ENCODE measurements around the gene KRT6A.

DNA sequence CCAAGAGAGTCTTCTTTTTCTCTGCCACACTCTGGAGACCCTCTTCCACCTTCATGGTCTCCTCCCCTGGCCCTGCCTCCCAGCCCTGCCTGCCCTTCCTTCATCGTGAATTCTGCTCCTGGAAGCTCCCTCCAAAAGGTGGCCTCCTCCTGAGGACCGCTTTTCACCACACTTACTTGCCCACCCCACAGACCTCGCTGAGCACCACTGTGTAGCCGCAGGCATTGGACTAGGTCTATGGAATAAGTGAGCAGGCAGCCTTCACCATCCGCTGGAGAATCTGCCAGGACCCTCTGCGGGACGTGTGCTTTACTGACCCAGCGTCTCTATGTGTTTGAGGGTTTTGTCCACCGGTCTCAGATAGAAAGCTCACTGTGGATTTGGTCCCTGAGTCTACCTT lies 36.8 kb upstream of the KRT6A start:
- TF ChIP-seq, protein P1, sequence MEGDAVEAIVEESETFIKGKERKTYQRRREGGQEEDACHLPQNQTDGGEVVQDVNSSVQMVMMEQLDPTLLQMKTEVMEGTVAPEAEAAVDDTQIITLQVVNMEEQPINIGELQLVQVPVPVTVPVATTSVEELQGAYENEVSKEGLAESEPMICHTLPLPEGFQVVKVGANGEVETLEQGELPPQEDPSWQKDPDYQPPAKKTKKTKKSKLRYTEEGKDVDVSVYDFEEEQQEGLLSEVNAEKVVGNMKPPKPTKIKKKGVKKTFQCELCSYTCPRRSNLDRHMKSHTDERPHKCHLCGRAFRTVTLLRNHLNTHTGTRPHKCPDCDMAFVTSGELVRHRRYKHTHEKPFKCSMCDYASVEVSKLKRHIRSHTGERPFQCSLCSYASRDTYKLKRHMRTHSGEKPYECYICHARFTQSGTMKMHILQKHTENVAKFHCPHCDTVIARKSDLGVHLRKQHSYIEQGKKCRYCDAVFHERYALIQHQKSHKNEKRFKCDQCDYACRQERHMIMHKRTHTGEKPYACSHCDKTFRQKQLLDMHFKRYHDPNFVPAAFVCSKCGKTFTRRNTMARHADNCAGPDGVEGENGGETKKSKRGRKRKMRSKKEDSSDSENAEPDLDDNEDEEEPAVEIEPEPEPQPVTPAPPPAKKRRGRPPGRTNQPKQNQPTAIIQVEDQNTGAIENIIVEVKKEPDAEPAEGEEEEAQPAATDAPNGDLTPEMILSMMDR (IDR thresholded peaks at IDR 0.05): no peak
- no peak for TF ChIP-seq POLR2A (IDR thresholded peaks at IDR 0.05)
